ENCODE data around the gene GMDS.

Gene GMDS

GRCh38 chr6:1890987-1891386 lies 354.4 kb downstream of the GMDS start:
- Histone ChIP-seq H3K9me3 (no peaks in the 10 kb centered on the region), H3K4me3 (ENCODE audit: low read depth, low read length) (no peak overlapping the region), H3K4me1 (peaks cover 22% of the 10 kb centered on the region), H3K36me3 (no peaks in the 10 kb centered on the region), H3K27me3 (no peaks in the 10 kb centered on the region)
- no peak for TF ChIP-seq CTCF (IDR thresholded peaks at IDR 0.05; ENCODE audit: low read depth, low read length)
- no peak for DNase-seq

- DNase-seq = no peak
- H3K27me3 ChIP-seq = no peaks in the 10 kb centered on the region
- no peaks in the 10 kb centered on the region for H3K9me3 ChIP-seq
- peaks cover 22% of the 10 kb centered on the region for H3K4me1 ChIP-seq
- H3K4me3 ChIP-seq (ENCODE audit: low read depth, low read length) = no peak overlapping the region
- no peak for TF ChIP-seq CTCF (IDR thresholded peaks at IDR 0.05; ENCODE audit: low read depth, low read length)
- H3K36me3 ChIP-seq = no peaks in the 10 kb centered on the region
Observed at GRCh38 chr6:1890071-1890470, 355.3 kb downstream of the GMDS start.

GRCh38 chr6:1885576-1886011 lies 359.8 kb downstream of the GMDS start:
- DNase-seq = no peak
- Histone ChIP-seq H3K9me3 (no peaks in the 10 kb centered on the region), H3K4me1 (peaks cover 16% of the 10 kb centered on the region), H3K4me3 (ENCODE audit: low read depth, low read length) (no peak overlapping the region), H3K36me3 (no peaks in the 10 kb centered on the region), H3K27me3 (no peaks in the 10 kb centered on the region)
- no peak for TF ChIP-seq CTCF (IDR thresholded peaks at IDR 0.05; ENCODE audit: low read depth, low read length)

GRCh38 chr6:1884313-1884712 lies 361.1 kb downstream of the GMDS start:
- H3K4me3 ChIP-seq (ENCODE audit: low read depth, low read length) = no peak overlapping the region
- H3K36me3 ChIP-seq = no peaks in the 10 kb centered on the region
- no peak for DNase-seq
- H3K4me1 ChIP-seq = peaks cover 16% of the 10 kb centered on the region
- no peaks in the 10 kb centered on the region for H3K9me3 ChIP-seq
- TF ChIP-seq CTCF (IDR thresholded peaks at IDR 0.05; ENCODE audit: low read depth, low read length) = no peak
- H3K27me3 ChIP-seq = no peaks in the 10 kb centered on the region

- Histone ChIP-seq H3K4me3 (ENCODE audit: low read depth, low read length) (no peak overlapping the region), H3K27me3 (no peaks in the 10 kb centered on the region), H3K9me3 (no peaks in the 10 kb centered on the region), H3K4me1 (no peaks in the 10 kb centered on the region), H3K36me3 (no peaks in the 10 kb centered on the region)
- TF ChIP-seq CTCF (IDR thresholded peaks at IDR 0.05; ENCODE audit: low read depth, low read length) = no peak
- DNase-seq = no peak
Observed at GRCh38 chr6:1878330-1878729, 367.1 kb downstream of the GMDS start.

- Histone ChIP-seq H3K4me3 (ENCODE audit: low read depth, low read length) (no peak overlapping the region), H3K9me3 (no peaks in the 10 kb centered on the region), H3K36me3 (no peaks in the 10 kb centered on the region), H3K4me1 (peaks cover 16% of the 10 kb centered on the region), H3K27me3 (no peaks in the 10 kb centered on the region)
- no peak for DNase-seq
- TF ChIP-seq CTCF (IDR thresholded peaks at IDR 0.05; ENCODE audit: low read depth, low read length) = no peak
Observed at GRCh38 chr6:1873781-1874180, 371.6 kb downstream of the GMDS start.
